GM20431 (cell line): ENCODE results near the gene GMDS.

Experiments
- in situ Hi-C: fragments of 300-500 bp; cut with MseI, MboI; formaldehyde crosslinking; loops from one replicate; pipeline ENCODE4 v1.15.0; 2020; ENCODE audit warnings: low sequenced_read_pairs; ENCODE audit not compliant: unreplicated experiment

The GMDS gene

DNA sequence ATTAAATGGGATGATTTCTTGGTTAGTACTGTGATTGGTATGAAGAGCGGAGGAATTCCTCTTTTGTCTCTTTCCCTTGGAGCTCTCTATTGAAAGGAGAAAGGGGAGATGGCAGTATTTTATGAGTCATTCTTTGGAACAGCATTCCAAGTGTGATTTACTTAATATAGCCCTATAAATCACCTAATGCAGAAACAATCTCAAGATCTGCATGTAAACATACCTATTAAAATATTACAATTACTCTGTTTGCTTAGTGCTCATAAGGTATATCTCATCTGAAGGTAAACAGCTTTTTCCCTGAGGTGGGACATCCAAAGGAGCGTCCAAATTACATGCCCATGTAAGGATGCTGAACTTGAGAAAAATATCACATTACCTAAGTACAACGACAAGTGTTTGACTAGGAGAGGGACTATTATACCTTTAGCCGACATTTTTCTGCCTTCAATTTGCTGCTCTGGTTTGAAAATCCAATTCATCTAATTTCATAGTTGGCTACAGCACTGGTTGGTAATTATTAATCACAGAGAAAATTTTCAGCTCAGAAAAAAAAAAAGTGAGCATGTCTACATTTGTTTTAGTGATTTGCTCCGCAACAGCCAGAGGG lies 406.7 kb downstream of the GMDS start:
- in situ Hi-C loops = no loop called here

GRCh38 chr6:1837826-1838225 lies 407.6 kb downstream of the GMDS start:
- in situ Hi-C loops = no loop called here

GRCh38 chr6:1836690-1837089 lies 408.7 kb downstream of the GMDS start:
- in situ Hi-C loops = no loop called here

DNA sequence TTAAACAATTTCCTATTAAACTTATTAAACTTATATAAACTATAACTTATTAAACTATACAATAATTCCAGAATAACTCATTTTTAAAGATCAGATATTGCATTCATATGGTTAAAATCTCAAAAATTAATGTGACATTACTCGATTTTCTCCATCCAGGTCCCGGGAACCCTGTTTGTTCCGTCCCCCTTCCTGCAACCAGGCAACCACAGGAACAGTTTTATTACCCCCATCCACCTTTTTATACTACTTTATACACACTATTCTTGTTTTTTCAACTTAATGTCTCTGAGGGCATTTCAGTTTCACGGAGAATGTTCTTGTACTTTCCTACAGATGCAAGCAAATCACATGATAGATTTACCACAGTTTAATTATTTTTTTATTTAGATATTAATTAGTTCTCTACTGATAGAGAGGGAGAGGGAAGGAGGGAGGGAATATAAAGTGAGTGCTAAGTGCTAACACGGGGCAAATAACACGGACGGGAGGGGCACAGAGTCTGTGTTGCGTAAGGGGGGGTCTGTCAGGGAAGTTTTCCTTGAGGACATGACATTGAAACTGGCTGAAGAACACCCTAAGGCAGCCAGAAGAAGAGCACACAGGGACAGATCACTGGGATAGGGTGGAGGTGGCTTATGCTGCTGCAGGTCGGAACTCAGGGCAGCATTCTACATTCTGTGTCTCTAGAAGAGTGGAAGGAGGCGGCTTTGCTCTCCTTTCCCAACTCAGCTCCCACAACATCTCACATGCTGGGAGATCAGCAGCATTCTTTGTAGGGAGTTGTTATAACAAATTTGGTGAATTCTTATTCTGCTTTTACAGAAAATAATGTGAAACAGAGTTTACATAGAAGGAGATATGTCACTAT lies 410.5 kb downstream of the GMDS start:
- in situ Hi-C loops = no loop called here

DNA sequence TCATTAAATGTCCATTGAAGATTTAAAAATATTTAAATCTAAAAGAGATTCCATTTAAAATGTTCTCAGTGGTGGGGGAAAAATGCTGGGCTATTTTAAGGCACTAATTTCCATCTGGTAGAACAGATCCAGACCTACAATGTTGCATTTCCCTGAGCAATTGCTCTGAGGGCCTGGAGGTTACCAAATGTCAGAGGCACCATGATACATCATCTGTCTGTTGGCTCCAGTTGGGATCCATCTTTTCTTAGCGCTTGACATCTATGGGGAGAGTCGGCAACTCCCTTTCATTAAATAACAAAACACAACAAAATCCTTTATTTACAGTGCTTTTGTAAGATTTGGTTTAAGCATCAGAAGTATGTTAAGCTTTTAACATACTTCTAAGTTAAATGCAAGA lies 411.2 kb downstream of the GMDS start:
- in situ Hi-C loops = no loop called here

GRCh38 chr6:1832844-1833787 lies 412.3 kb downstream of the GMDS start:
- in situ Hi-C loops = no loop called here

- in situ Hi-C loops = no loop called here
These were observed 413.0 kb downstream of the GMDS start for GRCh38 chr6:1832358-1832757.

GRCh38 chr6:1827984-1828793 lies 417.2 kb downstream of the GMDS start:
- in situ Hi-C loops = no loop called here

- in situ Hi-C loops = no loop called here
These were observed 419.5 kb downstream of the GMDS start for GRCh38 chr6:1825926-1826325.

GRCh38 chr6:1825277-1825676 lies 420.1 kb downstream of the GMDS start:
- in situ Hi-C loops = no loop called here

DNA sequence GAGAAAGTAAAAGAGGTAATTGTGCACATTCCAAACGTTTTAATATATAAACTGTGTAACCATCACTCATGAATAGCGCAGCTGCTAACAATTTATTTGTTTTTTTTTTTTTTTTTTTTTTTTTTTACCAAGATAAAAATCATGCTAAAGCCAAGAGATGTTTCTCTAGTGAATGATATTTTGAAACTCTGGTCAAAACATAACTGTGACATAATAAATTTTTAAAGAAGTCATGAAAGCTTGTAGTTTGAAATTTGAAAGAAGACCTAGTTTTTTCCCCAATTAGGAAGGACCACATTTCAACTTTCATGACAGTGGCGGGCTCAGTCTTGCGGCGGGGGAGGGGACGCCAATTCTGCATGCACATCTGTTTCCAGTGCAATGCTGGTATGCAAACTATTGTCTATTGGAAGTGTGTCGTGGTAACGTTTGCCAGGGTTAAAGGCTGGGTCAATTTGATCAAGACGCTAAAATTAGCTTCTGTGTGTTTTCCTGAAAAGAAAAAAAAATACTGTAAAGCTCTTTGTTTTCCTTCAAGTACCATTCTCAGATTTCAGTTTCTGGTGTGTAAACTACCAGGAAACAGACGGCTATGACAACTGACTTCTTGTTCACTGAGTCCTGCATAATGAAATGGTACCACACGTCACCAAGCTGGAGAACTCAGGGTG lies 423.8 kb downstream of the GMDS start:
- in situ Hi-C loops = no loop called here

- in situ Hi-C loops = no loop called here
These were observed 424.3 kb downstream of the GMDS start for GRCh38 chr6:1821164-1821512.

- in situ Hi-C loops = no loop called here
These were observed 424.7 kb downstream of the GMDS start for GRCh38 chr6:1820714-1821113.

DNA sequence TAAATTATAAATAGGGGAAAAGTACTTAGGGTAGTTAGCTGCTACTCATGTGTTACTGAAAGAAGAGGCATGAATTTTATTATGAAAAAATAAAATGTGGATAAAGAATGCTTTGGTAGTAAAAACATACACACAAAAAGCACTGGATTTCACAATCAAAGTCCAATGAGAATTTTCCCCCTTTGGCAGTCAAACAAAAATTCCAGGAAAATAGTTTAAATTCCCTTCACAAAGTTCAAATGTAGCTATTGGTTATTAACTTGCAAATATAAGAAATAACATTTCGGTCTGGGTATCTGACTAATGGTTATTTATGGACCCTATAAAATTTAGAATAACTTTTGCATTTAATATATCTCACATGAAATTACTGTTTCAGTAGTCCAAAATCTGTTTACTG lies 425.2 kb downstream of the GMDS start:
- in situ Hi-C loops = no loop called here

DNA sequence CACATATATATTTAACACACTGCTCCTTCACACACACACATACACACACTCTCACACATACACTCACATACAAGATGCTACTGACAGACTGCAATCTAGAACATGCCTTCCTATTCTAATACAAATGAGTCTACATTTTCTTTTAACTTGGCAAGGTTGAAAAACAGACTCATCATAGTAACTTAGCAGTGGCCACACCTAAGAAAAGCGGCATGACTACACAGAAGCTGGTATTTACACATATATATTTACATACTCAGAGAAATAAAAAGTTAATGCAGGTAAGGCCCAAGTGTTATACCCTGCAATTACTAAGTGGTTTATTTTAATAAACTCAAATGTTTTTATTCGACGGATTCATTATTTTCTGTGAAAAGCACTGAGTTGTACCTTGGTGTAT lies 426.4 kb downstream of the GMDS start:
- in situ Hi-C loops = no loop called here

- in situ Hi-C loops = no loop called here
These were observed 428.2 kb downstream of the GMDS start for GRCh38 chr6:1817033-1817761.

DNA sequence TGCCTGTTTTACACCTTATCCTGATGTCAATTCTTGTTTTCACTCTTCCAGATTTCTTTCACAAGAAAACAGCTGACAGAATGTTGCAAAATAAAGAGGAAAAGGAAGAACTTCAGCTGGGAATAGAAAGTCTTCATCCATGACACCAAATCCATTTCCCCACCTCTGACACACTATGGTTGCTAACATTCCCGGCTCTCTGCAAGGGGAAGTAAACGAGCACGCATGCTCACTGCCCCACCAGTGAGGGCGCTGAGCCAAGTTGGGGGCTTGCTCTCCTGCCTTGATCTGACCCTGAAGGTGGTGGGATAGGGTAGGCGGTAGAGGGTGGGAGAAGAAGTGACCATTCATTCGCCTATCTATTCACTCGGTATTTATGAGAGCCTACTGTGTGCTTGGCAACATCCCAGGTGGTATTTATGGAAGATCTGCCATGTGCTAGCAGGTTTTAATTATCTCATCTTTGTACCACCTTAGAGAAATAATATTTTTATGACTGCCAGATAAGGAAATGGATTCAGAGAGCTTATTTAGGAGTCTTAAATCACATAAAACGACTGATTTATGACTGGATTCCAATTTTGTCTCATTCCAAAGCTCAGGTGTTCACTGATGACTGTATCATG lies 429.5 kb downstream of the GMDS start:
- in situ Hi-C loops = no loop called here

GRCh38 chr6:1814279-1814678 lies 431.1 kb downstream of the GMDS start:
- in situ Hi-C loops = no loop called here
